Activated CD4-positive, alpha-beta T cell treated with anti-CD3 and anti-CD28 coated beads for 24 hours (primary cell): ENCODE measurements around the gene NEURL3.
"Not testable (repeated sequence)": the region's sequence is repeated elsewhere in the genome, so short reads cannot be mapped to it uniquely, and the experiment has no call there.

Experiments used
- DNase-seq, 2 donors: peaks; one replicate each; pipeline ENCODE4 v3.0.0-alpha.2; 2020; ENCODE audit warnings: low read depth in 2 of 2

NEURL3 gene

DNA sequence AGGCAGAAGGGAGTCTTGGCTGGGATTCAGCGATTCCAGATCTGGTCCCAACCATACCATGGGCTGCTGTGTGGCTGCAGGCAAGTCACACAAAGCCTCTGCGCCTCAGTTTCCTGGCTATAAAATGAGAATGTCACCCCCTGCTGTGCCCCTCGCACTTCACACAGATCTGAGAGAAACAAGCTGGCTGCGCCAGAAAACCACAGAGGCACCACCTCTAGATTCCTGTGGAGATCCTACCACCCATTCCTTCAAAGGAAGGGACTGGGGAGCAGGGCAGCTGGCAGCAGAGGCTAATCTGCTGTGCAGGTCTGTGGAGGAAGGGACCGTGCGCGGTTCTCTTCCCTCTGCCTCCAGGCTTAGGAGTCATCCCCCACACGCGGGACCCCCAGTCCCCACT lies 19.8 kb downstream of the NEURL3 start:
- no peak for DNase-seq

DNA sequence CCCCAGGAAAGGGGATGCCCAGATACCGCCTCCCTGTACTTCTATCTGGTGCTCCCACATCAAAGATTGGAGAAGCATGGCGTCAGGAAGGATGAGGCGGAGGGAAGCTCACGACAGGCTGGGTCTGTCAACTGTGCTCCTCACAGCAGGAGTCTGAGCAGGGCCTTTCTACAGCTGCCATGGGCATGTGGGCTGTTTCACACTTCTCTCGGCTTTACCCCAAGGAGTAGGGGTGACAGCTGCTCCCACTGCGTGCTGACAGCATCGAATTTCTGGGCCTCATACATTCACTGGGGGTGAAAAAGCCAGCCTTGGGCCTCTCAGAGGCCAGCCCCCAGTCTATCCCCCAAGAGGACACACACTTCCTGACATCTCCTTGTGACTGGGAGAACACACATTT lies 21.1 kb downstream of the NEURL3 start:
- DNase-seq: no peak

DNA sequence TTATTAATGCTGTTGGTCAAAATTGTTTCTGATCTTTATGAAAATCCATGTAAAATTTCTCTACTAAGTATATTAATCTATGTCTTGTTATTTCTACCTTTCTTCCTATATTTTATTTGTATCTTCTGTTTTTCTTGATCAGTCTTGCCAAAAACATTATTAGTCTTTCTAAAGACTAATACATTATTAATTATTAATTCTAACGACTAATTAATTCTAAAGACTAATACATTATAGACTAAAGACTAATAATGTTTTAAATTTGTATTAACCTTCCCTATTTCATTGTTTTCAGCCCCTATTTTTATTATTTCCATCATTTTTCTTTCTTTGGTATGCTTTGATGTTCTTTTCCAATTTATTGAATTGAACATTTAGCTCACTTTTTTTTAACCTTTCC lies 27.7 kb downstream of the NEURL3 start:
- DNase-seq: no peak

DNA sequence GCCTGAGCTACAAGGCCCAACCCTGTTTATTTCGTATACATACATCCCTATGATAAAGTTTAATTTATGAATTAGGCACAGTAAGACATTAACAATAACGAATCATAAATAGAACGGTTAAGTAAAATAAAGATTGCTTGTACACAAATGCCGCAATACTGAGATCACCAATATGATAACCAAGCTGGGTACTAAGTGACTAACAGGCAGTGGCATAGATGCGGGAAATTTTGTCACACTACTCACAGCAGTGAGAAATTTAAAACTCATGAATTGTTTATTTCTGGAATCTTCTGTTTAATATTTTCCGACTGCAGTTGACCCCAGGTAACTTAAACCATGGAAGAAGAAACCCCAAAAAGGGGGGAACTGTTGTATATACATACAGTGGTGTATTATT lies 33.4 kb downstream of the NEURL3 start:
- DNase-seq: no peak

DNA sequence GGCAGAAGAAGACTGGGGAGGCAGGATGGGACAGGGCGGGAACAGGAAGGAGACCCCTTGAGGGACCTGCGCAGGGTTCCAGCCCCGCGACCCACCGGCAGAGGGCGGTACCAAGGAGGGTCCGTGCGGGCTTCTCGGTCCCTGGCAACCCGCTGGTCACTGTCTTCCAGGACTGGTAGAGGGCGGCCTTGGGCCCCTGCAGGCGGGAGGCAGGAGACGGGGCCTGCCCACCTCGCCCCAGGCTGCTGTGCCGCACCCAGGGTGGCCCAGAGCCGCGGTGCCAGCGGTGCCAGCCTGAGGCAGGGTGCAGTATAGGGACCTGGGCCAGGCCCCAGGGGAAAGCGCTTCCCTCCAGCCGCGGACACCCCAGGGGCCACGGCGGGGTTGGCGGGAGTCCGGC lies 34.5 kb downstream of the NEURL3 start:
- peak; percentile 38 to 51 for DNase-seq

DNA sequence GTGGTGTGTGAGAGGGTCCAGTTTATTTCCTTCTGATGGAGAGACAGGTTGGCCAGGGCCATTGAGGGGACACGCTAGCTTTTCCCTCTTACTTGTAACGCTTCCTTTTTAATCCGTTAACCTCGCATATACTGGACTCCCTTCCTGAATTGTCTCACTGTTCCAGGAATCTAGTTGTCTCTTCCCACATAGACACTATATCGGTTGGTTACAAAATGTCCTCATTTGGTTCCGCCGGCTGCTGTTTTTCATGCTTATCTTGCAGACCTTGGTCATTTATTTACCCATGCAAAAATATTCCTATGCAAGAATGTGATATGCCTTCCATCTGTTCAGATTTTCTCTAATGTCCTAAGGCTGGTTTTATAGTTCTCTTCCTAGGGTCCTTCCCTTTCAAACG lies 35.0 kb downstream of the NEURL3 start:
- no peak for DNase-seq

DNA sequence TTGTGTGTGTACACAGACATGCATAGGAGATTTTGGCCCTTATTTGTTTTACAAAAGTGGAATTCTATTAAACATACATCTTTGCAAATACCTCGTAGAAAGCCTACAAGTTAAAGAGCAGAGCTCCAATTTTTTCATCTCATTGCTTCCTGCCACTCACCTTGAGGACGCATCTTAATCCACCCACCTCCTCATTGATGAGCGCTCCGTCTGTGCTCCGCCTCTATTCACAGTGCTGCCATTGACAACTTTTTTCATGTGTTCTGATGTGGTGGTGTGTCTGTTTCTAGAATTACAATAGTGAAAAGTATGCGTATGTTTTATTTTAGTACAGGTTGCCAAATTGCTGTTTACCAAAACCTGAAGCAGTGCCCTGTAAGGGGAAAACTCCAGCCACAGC lies 36.3 kb downstream of the NEURL3 start:
- DNase-seq: no peak

DNA sequence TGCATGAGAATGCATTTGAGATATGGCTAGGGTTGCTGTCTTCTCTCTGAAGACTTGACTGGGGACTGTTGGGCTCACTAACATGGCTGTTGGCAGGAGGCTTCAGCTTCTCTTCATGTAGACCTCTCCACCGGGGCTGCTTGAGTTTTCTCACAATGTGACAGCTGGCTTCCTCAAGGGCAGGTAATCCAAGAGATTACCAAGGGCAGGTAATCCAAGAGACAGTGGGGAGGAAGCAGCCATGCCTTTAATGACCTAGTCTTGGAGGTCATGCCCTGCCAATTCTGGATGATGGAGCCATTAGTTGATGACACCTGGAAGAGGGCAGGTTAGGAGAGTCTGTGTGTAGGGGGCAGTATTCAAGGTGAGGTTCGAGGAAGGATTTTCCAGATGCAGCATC lies 40.5 kb downstream of the NEURL3 start:
- DNase-seq: no peak

DNA sequence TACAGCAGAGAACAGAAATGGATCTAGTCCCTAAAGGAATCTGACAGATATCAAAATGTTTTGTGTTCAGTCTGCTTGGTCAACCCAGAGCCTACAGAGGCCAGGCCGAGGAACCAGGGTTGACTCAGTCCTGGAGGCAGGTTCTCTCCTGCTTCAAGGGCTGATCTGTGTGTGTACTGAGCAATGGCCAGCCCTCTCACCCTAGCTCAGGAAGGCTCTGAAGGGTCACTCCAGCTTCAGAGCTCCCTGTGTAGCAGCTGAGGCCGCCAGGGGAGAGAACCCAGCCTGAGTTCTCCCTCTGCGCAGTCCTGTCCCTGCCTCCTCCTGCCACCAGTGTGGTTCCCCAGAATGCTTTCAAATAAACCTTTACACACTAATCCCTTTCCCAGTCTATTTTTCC lies 41.1 kb downstream of the NEURL3 start:
- no peak for DNase-seq

DNA sequence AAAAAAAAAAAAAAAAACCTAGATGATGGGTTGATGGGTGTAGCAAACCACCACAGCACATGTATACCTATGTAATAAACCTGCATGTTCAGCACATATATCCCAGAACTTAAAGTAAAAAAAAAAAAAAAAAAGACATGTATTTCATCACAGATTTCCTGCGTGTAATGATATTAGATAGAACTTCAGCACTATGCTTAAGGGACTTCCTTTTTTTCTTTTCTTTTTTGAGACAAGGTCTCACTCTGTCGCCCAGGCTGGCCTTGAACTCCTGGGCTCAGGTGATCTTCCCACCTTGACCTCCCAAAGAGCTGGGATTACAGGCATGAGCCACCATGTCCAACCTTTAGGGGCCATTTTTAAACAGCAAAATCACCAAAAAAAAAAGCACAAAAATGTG lies 42.0 kb downstream of the NEURL3 start:
- DNase-seq: no peak

DNA sequence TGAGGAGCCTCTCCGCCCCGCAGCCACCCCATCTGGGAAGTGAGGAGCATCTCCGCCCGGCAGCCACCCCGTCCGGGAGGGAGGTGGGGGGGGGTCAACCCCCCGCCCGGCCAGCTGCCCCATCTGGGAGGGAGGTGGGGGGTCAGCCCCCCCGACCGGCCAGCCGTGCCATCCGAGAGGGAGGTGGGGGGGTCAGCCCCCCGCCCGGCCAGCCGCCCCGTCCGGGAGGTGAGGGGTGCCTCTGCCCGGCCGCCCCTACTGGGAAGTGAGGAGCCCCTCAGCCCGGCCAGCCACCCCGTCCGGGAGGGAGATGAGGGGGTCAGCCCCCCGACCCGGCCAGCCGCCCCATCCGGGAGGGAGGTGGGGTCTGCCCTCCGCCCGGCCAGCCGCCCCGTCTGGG lies 43.5 kb downstream of the NEURL3 start:
- DNase-seq: not testable (repeated sequence)

DNA sequence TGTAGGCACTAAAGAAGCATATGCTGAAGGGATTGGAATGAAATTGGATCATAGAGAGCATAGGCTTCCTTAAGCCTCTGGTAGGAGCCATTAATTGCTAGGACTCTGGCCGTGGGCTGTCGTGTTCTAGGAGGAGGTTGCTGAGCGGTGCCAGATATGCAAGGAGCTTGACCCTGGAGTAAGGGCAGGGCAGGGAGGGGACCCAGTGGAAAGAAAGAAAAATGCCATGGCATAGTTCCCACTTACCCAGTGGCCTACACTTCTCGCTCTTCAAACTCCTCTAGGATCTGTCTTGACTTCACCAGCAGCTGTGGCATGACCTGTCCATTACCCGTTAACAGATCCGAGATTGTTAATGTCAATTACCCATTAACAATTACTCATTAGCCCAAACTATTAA lies 53.1 kb downstream of the NEURL3 start:
- no peak for DNase-seq

DNA sequence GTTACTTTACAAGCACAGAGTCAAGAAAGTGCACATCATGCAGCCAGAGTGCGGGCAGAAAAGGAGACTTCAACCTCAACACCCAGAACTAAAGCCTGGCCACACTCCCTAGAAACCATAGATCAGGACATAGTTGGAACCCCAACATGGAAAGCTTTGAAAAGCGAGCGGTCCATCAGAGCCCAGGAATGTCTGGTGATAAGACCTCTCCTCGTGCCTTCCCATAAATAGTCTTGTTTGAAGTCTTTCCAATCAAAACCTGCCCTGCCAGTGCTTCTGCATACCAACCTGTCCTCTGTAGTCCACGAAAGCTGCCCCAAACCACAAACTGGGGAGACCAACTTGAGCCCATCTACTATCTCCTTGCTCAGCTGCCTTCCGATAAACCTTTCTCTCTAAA lies 55.5 kb downstream of the NEURL3 start:
- DNase-seq: no peak

DNA sequence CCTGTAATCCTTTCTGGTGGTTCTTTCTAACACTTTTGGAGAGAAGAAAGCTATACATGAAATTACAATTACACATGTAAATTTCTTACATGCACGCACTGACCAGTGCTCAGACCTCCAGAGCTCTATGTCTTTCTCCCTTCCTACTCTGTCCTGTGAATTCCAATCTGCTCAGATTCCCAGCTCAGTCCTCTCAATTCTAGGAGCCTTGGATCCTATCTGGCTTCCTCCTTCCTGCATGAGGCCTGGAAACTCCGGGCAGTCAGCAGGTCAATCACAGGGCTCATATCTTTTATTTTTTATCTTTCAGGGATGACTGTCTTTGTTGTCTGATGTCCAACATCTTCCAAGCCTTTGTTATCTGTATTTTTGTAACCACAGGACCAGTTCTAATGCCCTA lies 56.0 kb downstream of the NEURL3 start:
- no peak for DNase-seq

DNA sequence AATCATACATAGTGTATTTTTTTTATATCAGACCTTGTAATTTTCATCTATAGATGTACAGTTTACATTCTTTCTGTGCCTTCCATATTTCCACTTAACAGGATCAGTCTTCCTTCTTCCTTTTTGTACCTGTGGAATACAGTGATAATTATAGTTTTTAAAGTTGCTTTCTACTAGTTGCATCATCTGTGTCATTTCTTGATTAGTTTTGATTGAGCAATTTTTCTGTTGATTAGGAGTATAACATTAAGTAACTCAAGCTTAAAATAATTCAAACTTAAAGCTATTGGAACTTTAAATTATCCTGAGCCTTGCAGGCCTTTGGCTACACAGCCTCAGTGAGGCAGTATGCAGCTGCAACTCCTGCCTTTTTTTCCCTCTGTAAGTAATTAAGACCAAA lies 57.4 kb downstream of the NEURL3 start:
- no peak for DNase-seq
